ENCODE data around the gene CDK14. TPM values are rescaled to one million over a fixed set of nuclear protein-coding genes. Genes with fewer than 3 reads are reported as not detected.

Gene CDK14
- 10 to 100 TPM; 19.1 to 25.8 (median 21.8) TPM for polyA plus RNA-seq (ENCODE audit: insufficient read length in 10 of 10)
- long read RNA-seq, donor 1, full-length matches to known transcripts: 3 of 3 reads
- long read RNA-seq, donor 1, partial matches to known transcripts: 0 of 3 reads
- long read RNA-seq, donor 1, other reads (novel, unspliced or antisense): 0 of 3 reads
- long read RNA-seq, donor 2: 0 reads
- long read RNA-seq, donor 3: 0 reads
- long read RNA-seq, donor 4: 0 reads
- long read RNA-seq, donor 5, full-length matches to known transcripts: 1 of 1 reads
- long read RNA-seq, donor 5, partial matches to known transcripts: 0 of 1 reads
- long read RNA-seq, donor 5, other reads (novel, unspliced or antisense): 0 of 1 reads
- long read RNA-seq, donor 6, full-length matches to known transcripts: 4 of 4 reads
- long read RNA-seq, donor 6, partial matches to known transcripts: 0 of 4 reads
- long read RNA-seq, donor 6, other reads (novel, unspliced or antisense): 0 of 4 reads
- long read RNA-seq, donor 7, full-length matches to known transcripts: 1 of 8 reads
- long read RNA-seq, donor 7, partial matches to known transcripts: 7 of 8 reads
- long read RNA-seq, donor 7, other reads (novel, unspliced or antisense): 0 of 8 reads
- long read RNA-seq, donor 8, full-length matches to known transcripts: 1 of 1 reads
- long read RNA-seq, donor 8, partial matches to known transcripts: 0 of 1 reads
- long read RNA-seq, donor 8, other reads (novel, unspliced or antisense): 0 of 1 reads
- long read RNA-seq, donor 9: 0 reads

- peak; percentile 64 to 92 (median 83) for DNase-seq
Measured at GRCh38 chr7:90595801-90596670, at the start of gene CDK14. Gene CDK14 (plus strand): TSS chr7:90596321. CDS start chr7:90596628, 307 bp downstream.

DNA sequence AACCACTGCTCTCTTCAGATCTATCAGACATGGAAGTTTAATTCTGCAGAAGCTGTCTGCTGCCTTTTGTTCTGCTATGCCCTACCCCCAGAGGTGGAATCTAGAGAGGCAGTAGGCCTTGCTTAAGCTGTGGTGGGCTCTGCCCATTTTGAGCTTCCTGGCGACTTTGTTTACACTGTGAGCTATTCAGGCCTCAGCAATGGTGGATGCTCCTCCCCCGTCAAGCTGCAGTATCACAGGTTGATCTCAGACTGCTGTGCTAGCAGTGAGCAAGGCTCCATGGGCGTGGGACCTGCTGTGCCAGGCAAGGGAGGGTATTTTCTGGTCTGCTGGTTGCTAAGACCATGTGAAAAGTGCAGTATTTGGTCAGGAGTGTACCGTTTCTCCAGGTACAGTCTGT lies 45.1 kb upstream of the CDK14 start:
- no peak for DNase-seq

GRCh38 chr7:90552521-90552920 lies 43.6 kb upstream of the CDK14 start:
- peak in 2 of 3 donors; percentile 2 to 11 for DNase-seq

DNA sequence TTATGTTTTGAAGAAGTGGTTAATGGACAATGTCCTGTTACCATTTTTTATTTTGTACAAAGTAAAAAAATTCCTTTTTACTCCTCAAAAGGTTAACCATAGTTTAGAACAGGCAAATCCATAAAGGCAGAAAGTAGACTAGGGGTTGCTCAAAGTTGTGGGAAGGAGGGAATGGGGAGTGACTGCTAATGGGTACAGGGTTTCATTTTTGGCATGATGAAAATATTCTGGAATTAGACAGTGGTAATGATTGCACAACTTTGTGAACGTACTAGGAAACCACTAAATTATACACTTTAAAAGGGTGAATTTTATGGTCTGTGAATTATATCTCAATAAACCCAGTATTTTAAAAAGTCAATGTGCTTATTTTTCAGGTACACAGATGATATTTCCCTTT lies 35.4 kb upstream of the CDK14 start:
- DNase-seq: no peak

GRCh38 chr7:90563286-90563685 lies 32.8 kb upstream of the CDK14 start:
- DNase-seq: no peak

- no peak for DNase-seq
Measured at GRCh38 chr7:90564455-90564854, 31.7 kb upstream of the CDK14 start.

GRCh38 chr7:90568213-90568612 lies 27.9 kb upstream of the CDK14 start:
- no peak for DNase-seq

DNA sequence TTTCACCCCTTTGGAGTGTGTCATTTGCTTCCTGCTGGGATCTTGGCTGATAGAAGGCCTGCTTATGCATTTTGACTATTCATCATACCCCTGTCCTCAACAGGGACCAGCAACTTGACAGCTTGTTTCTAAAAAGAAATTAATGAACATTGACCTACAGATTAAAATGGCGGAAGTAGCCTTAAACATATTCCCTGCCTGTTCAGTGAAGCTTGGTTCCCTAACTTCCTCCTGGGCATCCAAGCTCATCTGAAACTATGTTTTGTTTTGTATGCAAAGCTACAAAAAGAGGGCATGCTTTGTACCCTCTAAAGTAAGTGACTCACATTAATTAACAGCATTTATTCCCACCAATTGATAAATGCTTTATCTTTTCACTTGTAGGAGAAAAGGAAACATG lies 26.8 kb upstream of the CDK14 start:
- DNase-seq: no peak

- no peak for DNase-seq
Measured at GRCh38 chr7:90570373-90570959, 25.7 kb upstream of the CDK14 start.

DNA sequence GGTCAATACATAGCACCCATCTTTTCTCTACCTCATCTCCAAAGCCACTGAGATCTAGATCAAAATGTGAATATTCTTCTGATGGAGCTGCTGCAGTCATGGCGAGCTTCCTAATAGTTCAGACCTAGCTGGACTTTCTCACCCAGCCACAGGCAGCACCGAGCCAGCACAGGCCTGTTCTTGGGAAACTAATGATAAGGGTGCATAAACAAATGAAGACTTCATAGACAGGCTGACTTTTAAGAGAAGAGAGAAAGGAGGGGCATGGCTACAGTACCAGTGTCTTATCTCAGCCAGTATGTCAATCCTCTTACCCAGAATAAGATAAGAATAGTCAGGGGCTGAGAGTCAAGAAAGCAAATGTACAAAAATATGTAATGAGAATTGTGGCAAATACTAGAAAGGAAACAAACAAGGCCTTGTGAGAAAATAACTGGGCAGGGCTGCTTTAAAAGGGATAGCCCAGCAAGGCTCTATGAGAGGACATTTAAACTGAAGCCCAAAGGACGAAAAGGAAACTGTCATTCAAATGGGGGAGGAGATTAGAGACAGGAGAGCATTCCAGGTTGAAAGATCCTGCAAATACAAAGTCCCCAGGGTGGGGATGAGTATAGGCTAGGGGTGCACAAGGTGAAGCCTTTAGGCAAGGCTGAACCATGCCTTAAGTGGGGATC lies 21.8 kb upstream of the CDK14 start:
- no peak for DNase-seq

GRCh38 chr7:90574820-90575187 lies 21.3 kb upstream of the CDK14 start:
- DNase-seq: no peak

- DNase-seq: peak in 1 of 3 donors; percentile 71
Measured at GRCh38 chr7:90579181-90579688, 16.9 kb upstream of the CDK14 start.

DNA sequence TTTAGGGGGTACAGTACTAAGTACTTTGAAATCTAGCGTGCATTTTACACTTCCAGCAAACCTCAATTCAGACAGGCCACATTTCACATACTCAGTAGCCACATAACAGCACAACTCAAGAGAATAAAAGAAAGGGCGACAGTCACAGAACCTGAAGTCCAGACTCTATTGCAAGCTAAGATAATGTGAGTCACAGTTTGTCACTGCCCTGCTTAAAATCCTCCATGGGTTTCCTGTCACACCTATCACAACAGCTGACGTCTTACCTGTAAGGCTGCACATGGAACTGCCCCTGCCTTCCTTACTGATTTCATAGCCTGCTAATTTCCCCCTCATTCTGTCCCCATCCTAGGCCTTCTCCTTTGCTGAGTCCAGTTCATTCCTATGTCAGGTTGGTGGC lies 16.1 kb upstream of the CDK14 start:
- DNase-seq: no peak

- no peak for DNase-seq
Measured at GRCh38 chr7:90582164-90582563, 14.0 kb upstream of the CDK14 start.

GRCh38 chr7:90584378-90584777 lies 11.7 kb upstream of the CDK14 start:
- no peak for DNase-seq

- DNase-seq: peak in 2 of 3 donors; percentile 15 to 52
Measured at GRCh38 chr7:90586091-90586490, 10.0 kb upstream of the CDK14 start.

DNA sequence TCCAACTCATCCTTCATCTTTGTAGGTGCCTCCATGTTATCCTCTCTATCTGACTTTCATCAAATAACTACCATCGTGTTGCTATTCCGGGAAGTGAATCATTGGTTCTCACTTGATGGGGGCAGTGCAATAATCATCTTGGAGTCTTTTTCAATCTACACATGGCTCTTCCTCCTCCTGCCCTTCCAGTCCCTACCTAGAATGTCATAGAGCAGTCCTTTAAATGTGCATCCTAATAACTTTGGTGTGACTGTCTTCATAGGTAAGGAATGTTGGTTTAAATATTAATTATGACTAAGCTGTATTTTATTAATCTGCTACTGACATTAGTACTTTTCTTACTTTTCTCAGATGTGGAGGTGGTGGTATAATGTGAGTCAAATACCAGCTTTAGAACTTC lies 8.4 kb upstream of the CDK14 start:
- no peak for DNase-seq

DNA sequence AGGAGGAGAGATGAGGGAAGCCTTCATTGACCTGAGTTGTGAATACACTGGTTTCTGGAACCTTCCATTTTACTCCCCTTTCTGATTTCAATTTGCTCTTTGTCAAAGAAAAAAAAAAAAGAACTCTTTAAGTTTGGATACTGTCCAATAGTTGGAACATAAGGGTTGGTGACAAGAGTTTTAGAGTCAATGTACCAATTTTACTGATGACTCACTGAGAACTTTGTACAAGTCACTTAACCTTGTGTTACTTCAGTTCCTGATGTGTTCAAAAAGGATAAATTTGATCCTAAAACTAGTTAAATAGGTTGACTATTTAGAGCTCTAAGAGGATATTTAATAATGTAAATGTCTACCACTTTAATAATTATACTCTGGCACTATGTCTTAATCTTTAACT lies 4.1 kb upstream of the CDK14 start:
- DNase-seq: no peak

DNA sequence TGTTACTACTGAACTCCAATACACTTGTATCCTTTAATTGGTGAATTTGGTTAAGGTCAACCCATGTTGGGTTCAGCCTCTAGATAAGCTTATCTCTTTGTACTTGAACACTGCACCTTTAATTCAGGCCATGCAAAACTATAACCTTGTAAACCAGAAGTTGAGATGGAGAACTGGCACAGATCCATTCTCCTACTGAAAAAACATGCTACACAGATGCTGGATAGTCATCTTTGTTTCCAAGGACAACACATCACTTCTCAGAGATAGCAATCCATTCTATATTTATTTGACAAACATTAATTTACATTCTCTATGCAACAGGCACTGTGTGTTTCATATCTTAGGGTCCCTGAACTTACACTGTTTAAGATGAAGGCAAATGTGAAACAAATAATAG lies 2.9 kb upstream of the CDK14 start:
- DNase-seq: peak in 1 of 3 donors; percentile 37

DNA sequence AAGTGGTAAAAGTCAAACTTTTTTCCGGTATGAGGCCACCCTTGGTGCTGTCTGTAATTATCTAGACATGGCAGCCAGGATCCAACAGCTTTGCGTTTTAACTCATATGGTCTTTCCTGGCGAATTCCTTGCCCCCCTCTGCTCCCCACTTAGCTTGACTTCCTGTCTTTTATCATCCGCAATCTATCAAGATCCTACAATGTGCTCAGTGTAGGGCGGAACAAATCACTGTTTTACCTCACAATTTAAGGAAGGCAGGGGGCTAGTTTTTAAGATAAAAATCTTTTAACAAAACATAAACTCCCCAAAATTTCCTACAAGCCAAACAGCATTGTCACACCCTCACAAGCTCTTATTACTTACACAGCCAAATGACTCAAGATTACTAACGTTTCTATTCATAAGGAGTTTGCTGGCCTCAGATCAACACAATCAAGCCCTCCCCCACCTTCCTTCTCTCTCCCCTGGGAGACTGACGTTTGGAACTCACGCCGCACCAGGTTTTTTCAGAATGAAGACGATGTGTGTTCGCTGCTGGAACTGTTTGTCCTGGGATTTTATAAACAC lies 1.3 kb upstream of the CDK14 start:
- DNase-seq: peak; percentile 46 to 81 (median 73)
